Activated naive CD8-positive, alpha-beta T cell treated with anti-CD3 and anti-CD28 coated beads, Interleukin-2, amount 50 U/mL, for 16 hours (primary cell): ENCODE results near the gene CLRN3.

Experiments used
- DNase-seq: peaks from one replicate; pipeline ENCODE4 v3.0.0-alpha.2; 2020; ENCODE audit warnings: low read depth, low spot score

CLRN3 gene

GRCh38 chr10:127892743-127893142 is at the start of gene CLRN3:
TSS of gene CLRN3 (minus strand) at chr10:127892941. CDS start at chr10:127892784, 157 bp downstream.
- DNase-seq: no peak

- no peak for DNase-seq
Measured at GRCh38 chr10:127940866-127941640, 48.3 kb upstream of the CLRN3 start.

GRCh38 chr10:127939786-127940330 is 47.1 kb upstream of the CLRN3 start:
- no peak for DNase-seq

GRCh38 chr10:127937915-127938463 is 45.2 kb upstream of the CLRN3 start:
- no peak for DNase-seq

GRCh38 chr10:127937069-127937468 is 44.3 kb upstream of the CLRN3 start:
- DNase-seq: no peak

- DNase-seq: no peak
Measured at GRCh38 chr10:127935071-127935561, 42.4 kb upstream of the CLRN3 start.

GRCh38 chr10:127934383-127934782 is 41.6 kb upstream of the CLRN3 start:
- no peak for DNase-seq

- DNase-seq: no peak
Measured at GRCh38 chr10:127933271-127933670, 40.5 kb upstream of the CLRN3 start.

- DNase-seq: no peak
Measured at GRCh38 chr10:127932521-127933270, 40.0 kb upstream of the CLRN3 start.

- DNase-seq: no peak
Measured at GRCh38 chr10:127928021-127928806, 35.5 kb upstream of the CLRN3 start.

GRCh38 chr10:127926455-127926854 is 33.7 kb upstream of the CLRN3 start:
- no peak for DNase-seq

GRCh38 chr10:127925471-127926207 is 32.9 kb upstream of the CLRN3 start:
- no peak for DNase-seq

GRCh38 chr10:127923646-127924045 is 30.9 kb upstream of the CLRN3 start:
- DNase-seq: no peak

- no peak for DNase-seq
Measured at GRCh38 chr10:127922675-127923366, 30.1 kb upstream of the CLRN3 start.

- DNase-seq: no peak
Measured at GRCh38 chr10:127922206-127922605, 29.5 kb upstream of the CLRN3 start.

GRCh38 chr10:127921753-127922145 is 29.0 kb upstream of the CLRN3 start:
- DNase-seq: no peak

- no peak for DNase-seq
Measured at GRCh38 chr10:127921075-127921752, 28.5 kb upstream of the CLRN3 start.

- DNase-seq: no peak
Measured at GRCh38 chr10:127920306-127921074, 27.7 kb upstream of the CLRN3 start.
